Pancreas (tissue), 10 donors: Measurements from ENCODE around the gene PDZK1IP1. TPM values are rescaled to one million over a fixed set of nuclear protein-coding genes. Genes with fewer than 3 reads are reported as not detected.

Experiments used
- ATAC-seq, 4 donors: fragments of 200-7000 bp; cut with Tn5 transposase; one replicate each; pipeline versions ENCODE4 v1.8.0 to v1.9.1; 2020; ENCODE audit warnings: mild to moderate bottlenecking in 4 of 4, moderate library complexity in 4 of 4
- DNase-seq, 6 donors: peaks; one replicate each; pipeline ENCODE4 v3.0.0-alpha.2; 2020
- FAIRE-seq: peaks from 2 replicates; lab custom pipeline; 2012; peaks lifted over from hg19 to GRCh38; lab: Jason Lieb, UNC
- H3K27ac ChIP-seq, 4 donors: fragments of 200-600 bp; sonication (generic); 1 replicate in 3 of 4; 2 replicates in 1 of 4; pipeline versions ENCODE4 v1.5.0 to v1.8.0; 2020
- H3K27me3 ChIP-seq, 4 donors: fragments of 200-600 bp; one replicate each; pipeline ENCODE4 v1.8.0; 2021
- H3K36me3 ChIP-seq, 3 donors: fragments of 200-600 bp; sonication (generic) in 1 of 3; one replicate each; pipeline versions ENCODE4 v1.5.0 to v1.8.0; 2020 to 2021
- H3K4me1 ChIP-seq, 3 donors: fragments of 200-600 bp; one replicate each; pipeline ENCODE4 v1.8.0; 2021
- H3K4me3 ChIP-seq, 4 donors: fragments of 200-600 bp; sonication (generic) in 2 of 4; one replicate each; pipeline versions ENCODE4 v1.5.0 to v1.8.0; 2020 to 2021
- H3K9me3 ChIP-seq, 4 donors: fragments of 200-600 bp; one replicate each; pipeline ENCODE4 v1.8.0; 2021
- CTCF ChIP-seq, 4 donors: fragments of 200-600 bp; sonication (generic) in 3 of 4; IDR thresholded peaks; one replicate each; pipeline versions ENCODE4 v1.5.0 to v1.8.0; 2021; ENCODE audit warnings: antibody characterized with exemption in 4 of 4
- WGBS, 2 donors: extraction: QIAGEN DNeasy Blood & Tissue Kit; methylation state at CpG; one replicate each; pipeline ENCODE4 v1.1.7; 2013; 5-methylcytosine and 5-hydroxymethylcytosine counted together
- intact Hi-C, 3 donors: fragments of 100-400 bp; cut with DNase I; formaldehyde crosslinking; loops; one replicate each; pipeline versions ENCODE4 v1.11.1 to v1.14.2; 2022
- polyA plus RNA-seq, 2 donors: library from polyadenylated mRNA; stranded (reverse); fragments of 200-250 nt; gene quantifications; one replicate each; pipeline ENCODE4 v1.2.3, GENCODE V29; 2013
- total RNA-seq, 6 donors: library from RNA; stranded (reverse); fragmentation: NEBNext Ultra II Directional in 4 of 6; extraction: Animal tissue kit (Norgen Biotek cat#: 25700) in 4 of 6; gene quantifications; one replicate each; pipeline versions ENCODE4 v1.2.1 to v1.2.4, GENCODE V29; 2021 to 2023
- donor health status: healthy with polysubstance abuse.
- donor health status: DM: no; HTN: no; CAD: no; lungs with moderate emphysema.
- donor health status: DM: no; HTN: no; CAD: no.
- donor health status: control.
- donor health status: control.
- donor health status: Bipolar disorder and iron deficiency.
- donor health status: DM: yes; HTN: yes; CAD: no.
- donor health status: DM: no; HTN: no; CAD: no.
- donor health status: DM: no; HTN: no; CAD: no.
- donor health status: DM: yes; HTN: yes; CAD: no.

Gene PDZK1IP1
- total and polyA plus RNA-seq, 8 donors, result 26.1 to 55.9 (median 44.1) TPM

- intact Hi-C loops, result no loop called here
- 61 to 66% methylated on average over 4 of the region's 4 CpGs for WGBS, 2 donors
- H3K9me3 ChIP-seq, result no peaks in the 10 kb centered on the region
- H3K27ac ChIP-seq, result no peak overlapping the region
- H3K27me3 ChIP-seq, result no peaks in the 10 kb centered on the region
- no peak for ATAC-seq
- FAIRE-seq, result no peak
- no peaks in the 10 kb centered on the region for H3K4me1 ChIP-seq
- H3K36me3 ChIP-seq, result no peaks in the 10 kb centered on the region
- TF ChIP-seq CTCF (IDR thresholded peaks at IDR 0.05), result no peak
- no peak overlapping the region for H3K4me3 ChIP-seq
- no peak for DNase-seq
Observed at GRCh38 chr1:47219001-47219400, 29.2 kb upstream of the PDZK1IP1 start.

GRCh38 chr1:47216278-47217059 lies 26.6 kb upstream of the PDZK1IP1 start:
- intact Hi-C loops, result no loop called here
- Histone ChIP-seq H3K27ac (no peak overlapping the region), H3K4me3 (no peak overlapping the region), H3K4me1 (no peaks in the 10 kb centered on the region), H3K36me3 (no peaks in the 10 kb centered on the region), H3K27me3 (no peaks in the 10 kb centered on the region), H3K9me3 (no peaks in the 10 kb centered on the region)
- ATAC-seq (no peak), DNase-seq (no peak), FAIRE-seq (no peak)
- WGBS, 2 donors, result 72 to 73% methylated on average over 12 of the region's 12 CpGs
- no peak for TF ChIP-seq CTCF (IDR thresholded peaks at IDR 0.05)

- Histone ChIP-seq H3K27me3 (no peaks in the 10 kb centered on the region), H3K4me3 (no peak overlapping the region), H3K9me3 (no peaks in the 10 kb centered on the region), H3K27ac (no peak overlapping the region), H3K36me3 (no peaks in the 10 kb centered on the region), H3K4me1 (no peaks in the 10 kb centered on the region)
- no peak for DNase-seq
- FAIRE-seq, result no peak
- no peak for ATAC-seq
- TF ChIP-seq CTCF (IDR thresholded peaks at IDR 0.05), result no peak
- 92 to 93% methylated on average over 4 of the region's 4 CpGs for WGBS, 2 donors
- intact Hi-C loops, result no loop called here
Observed at GRCh38 chr1:47215713-47216112, 25.9 kb upstream of the PDZK1IP1 start.

- 69% methylated on average over 3 of the region's 3 CpGs for WGBS, 2 donors
- Histone ChIP-seq H3K36me3 (no peaks in the 10 kb centered on the region), H3K9me3 (no peaks in the 10 kb centered on the region), H3K27me3 (no peaks in the 10 kb centered on the region), H3K4me1 (no peaks in the 10 kb centered on the region), H3K4me3 (no peak overlapping the region), H3K27ac (no peak overlapping the region)
- FAIRE-seq, result no peak
- DNase-seq, result no peak
- no peak for TF ChIP-seq CTCF (IDR thresholded peaks at IDR 0.05)
- intact Hi-C loops, result no loop called here
- ATAC-seq, result no peak
Observed at GRCh38 chr1:47214549-47214948, 24.7 kb upstream of the PDZK1IP1 start.

GRCh38 chr1:47213230-47213963 lies 23.6 kb upstream of the PDZK1IP1 start:
- H3K4me1 ChIP-seq, result no peaks in the 10 kb centered on the region
- no peak for ATAC-seq
- H3K36me3 ChIP-seq, result no peaks in the 10 kb centered on the region
- no peak for DNase-seq
- 61 to 80% methylated on average over 11 of the region's 11 CpGs for WGBS, 2 donors
- H3K27ac ChIP-seq, result no peak overlapping the region
- TF ChIP-seq CTCF (IDR thresholded peaks at IDR 0.05), result no peak
- H3K27me3 ChIP-seq, result no peaks in the 10 kb centered on the region
- no peak overlapping the region for H3K4me3 ChIP-seq
- intact Hi-C loops, result no loop called here
- FAIRE-seq, result no peak
- H3K9me3 ChIP-seq, result no peaks in the 10 kb centered on the region
